Loucy (cell line): ENCODE results near the gene EPSTI1.

Source experiments
- EZH2phosphoT487 ChIP-seq: fragments of 200-600 bp; IDR thresholded peaks from 2 replicates; pipeline ENCODE4 v1.6.1; 2018; ENCODE audit warnings: antibody characterized with exemption, mild to moderate bottlenecking, moderate library complexity, borderline replicate concordance
- TF ChIP-seq, protein P1 (sequence below): fragments of 200-600 bp; sonication (generic); conservative IDR thresholded peaks from 2 replicates; pipeline ENCODE4 v1.5.1; 2014; ENCODE audit warnings: mild to moderate bottlenecking, antibody characterized with exemption, low read length

- TF ChIP-seq, protein P1, sequence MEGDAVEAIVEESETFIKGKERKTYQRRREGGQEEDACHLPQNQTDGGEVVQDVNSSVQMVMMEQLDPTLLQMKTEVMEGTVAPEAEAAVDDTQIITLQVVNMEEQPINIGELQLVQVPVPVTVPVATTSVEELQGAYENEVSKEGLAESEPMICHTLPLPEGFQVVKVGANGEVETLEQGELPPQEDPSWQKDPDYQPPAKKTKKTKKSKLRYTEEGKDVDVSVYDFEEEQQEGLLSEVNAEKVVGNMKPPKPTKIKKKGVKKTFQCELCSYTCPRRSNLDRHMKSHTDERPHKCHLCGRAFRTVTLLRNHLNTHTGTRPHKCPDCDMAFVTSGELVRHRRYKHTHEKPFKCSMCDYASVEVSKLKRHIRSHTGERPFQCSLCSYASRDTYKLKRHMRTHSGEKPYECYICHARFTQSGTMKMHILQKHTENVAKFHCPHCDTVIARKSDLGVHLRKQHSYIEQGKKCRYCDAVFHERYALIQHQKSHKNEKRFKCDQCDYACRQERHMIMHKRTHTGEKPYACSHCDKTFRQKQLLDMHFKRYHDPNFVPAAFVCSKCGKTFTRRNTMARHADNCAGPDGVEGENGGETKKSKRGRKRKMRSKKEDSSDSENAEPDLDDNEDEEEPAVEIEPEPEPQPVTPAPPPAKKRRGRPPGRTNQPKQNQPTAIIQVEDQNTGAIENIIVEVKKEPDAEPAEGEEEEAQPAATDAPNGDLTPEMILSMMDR, result no peak
- TF ChIP-seq EZH2phosphoT487, result no peak
Observed at GRCh38 chr13:42867232-42867631, 124.8 kb downstream of the EPSTI1 start.
